Measurements from ENCODE around the gene ADCY2.

ADCY2 gene

DNA sequence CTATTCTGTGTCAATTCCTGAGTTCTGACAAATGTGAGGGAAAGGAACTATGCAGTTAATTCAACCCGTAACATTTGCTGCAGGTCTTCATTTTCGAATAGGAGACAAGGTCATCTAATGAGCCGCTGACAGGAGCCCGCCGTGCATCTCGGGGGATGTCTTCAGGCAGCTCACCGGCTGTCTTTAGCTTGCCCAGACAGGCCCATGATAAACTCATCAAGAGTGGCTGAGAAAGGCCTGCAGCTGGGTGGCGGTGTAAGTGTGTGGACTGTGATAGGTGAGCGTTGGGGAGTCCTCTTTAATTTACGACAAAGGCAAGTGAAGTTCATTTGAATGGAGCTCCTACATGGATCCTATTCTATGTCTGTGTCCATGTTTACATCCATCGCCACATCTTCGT is 190.5 kb downstream of the ADCY2 start:
- no peak overlapping the region for H3K4me2 ChIP-seq
- H3K9me3 ChIP-seq (replicated peaks in 1 of 11), result no peaks in the 10 kb centered on the region
- H3K4me3 ChIP-seq, result no peak overlapping the region
- no peak overlapping the region for H3K9ac ChIP-seq
- no peaks in the 10 kb centered on the region for H4K20me1 ChIP-seq
- no peak overlapping the region for H3K27ac ChIP-seq
- no peak for TF ChIP-seq Cebpa-rat (IDR thresholded peaks at IDR 0.05)
- no peaks in the 10 kb centered on the region for H3K27me3 ChIP-seq
- no peaks in the 10 kb centered on the region for H3K36me3 ChIP-seq
- H3K4me1 ChIP-seq, result no peaks in the 10 kb centered on the region

DNA sequence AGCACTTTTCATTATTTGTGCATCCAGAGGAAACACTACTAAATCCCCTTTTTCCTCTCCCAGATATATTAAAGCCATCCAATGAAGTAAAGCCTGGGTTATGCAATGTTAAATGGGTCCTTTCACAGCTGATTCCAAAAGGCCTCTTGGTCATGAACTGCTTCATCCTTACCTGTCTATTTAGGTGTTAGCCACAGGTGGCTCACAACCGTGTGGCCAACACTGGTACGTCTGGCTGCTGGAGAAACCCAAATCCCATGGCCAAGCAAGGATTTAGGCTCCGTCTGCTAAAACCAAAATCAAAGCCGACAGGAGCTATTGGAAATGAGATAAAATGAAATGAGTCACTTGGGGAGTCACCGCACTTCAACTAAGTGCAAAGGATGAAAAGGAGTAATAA is 193.9 kb downstream of the ADCY2 start:
- Histone ChIP-seq H3K27ac (no peak overlapping the region), H3K4me3 (no peak overlapping the region), H3K9me3 (replicated peaks in 1 of 11) (no peaks in the 10 kb centered on the region), H3K36me3 (no peaks in the 10 kb centered on the region), H3K4me1 (no peaks in the 10 kb centered on the region), H4K20me1 (no peaks in the 10 kb centered on the region), H3K27me3 (no peaks in the 10 kb centered on the region), H3K9ac (no peak overlapping the region), H3K4me2 (no peak overlapping the region)
- TF ChIP-seq Cebpa-rat (IDR thresholded peaks at IDR 0.05), result no peak

DNA sequence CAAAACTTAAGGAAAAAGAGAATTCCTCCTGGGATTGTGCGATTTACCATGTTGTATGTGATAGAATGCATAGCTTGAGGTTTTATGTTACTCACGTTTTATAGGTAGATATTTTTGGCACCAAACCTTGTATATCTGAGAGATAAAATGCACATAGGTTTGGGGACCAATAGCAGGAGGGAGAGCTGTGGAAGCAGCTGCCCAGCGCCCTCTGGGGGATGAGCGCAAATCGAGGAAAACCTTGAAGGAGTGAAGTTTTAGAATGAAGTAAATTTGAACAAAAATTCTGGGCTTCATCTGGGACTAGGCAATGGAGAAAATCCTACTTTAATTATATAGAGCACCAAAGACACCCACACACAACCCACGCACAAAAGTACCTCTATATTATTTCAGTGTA is 197.0 kb downstream of the ADCY2 start:
- Histone ChIP-seq H3K36me3 (no peaks in the 10 kb centered on the region), H3K9me3 (replicated peaks in 1 of 11) (no peaks in the 10 kb centered on the region), H3K4me3 (no peak overlapping the region), H3K27me3 (no peaks in the 10 kb centered on the region), H3K9ac (no peak overlapping the region), H3K4me1 (no peaks in the 10 kb centered on the region), H3K4me2 (no peak overlapping the region), H4K20me1 (no peaks in the 10 kb centered on the region), H3K27ac (no peak overlapping the region)
- no peak for TF ChIP-seq Cebpa-rat (IDR thresholded peaks at IDR 0.05)

DNA sequence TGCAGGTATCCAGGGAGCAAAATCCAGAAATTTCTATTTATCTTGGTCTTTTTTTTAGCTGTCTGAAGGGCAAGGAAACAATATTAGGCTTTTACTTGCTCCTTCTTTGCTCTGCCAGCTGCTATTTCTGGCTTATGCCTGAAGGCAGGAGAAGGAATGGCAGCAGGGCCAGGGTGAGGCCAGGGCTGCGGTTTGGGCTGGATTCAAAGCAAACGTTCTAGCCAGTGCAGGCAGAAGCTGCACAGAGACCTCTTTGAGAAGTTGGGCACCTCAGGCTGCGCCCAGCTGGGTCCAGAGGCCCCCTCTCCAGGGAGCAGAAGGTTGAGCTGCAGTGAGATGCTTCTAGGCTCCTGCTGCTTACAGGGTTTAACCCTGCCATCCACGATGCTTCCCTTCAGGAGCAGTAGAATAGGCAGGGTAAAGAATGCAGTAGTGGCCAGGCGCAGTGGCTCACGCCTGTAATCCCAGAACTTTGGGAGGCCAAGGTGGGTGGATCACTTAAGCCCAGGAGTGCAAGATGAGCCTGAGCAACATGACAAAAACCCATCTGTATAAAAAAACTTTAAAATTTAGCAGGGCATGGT is 201.2 kb downstream of the ADCY2 start:
- Histone ChIP-seq H3K27ac (no peak overlapping the region), H3K4me3 (no peak overlapping the region), H3K9me3 (replicated peaks in 1 of 11) (no peaks in the 10 kb centered on the region), H3K36me3 (no peaks in the 10 kb centered on the region), H3K9ac (no peak overlapping the region), H3K27me3 (no peaks in the 10 kb centered on the region), H3K4me1 (no peaks in the 10 kb centered on the region), H3K4me2 (no peak overlapping the region), H4K20me1 (no peaks in the 10 kb centered on the region)
- no peak for TF ChIP-seq Cebpa-rat (IDR thresholded peaks at IDR 0.05)

DNA sequence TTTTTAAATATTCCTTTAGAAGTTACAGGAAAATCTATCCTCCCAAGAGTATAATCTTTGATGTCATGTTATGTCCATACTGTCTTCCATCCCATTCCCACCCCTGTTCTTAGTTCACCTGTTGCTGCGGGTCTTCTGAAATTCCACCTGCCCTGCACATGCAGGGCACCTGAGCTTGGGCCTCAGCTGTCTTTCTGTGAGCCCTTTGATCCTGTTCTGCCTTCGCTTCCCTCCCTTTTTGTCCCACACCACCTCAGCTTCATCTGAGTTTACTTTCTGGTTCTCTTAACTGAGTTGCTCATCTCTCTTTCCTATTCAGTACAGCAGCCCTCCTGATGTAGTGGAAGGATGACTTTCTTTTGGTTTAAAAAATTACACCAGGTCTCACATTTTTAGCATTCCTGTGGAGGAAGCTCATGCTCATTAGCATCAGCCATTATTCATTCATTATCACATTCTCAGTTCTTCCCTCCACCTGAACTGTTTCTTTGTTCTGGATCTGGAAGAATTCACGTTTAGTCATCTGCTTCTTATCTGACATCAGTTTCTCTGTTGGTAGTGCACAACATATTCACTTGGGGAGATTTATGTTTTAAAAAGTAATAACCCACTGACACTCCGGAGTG is 211.0 kb downstream of the ADCY2 start:
- no peak overlapping the region for H3K4me2 ChIP-seq
- H3K9me3 ChIP-seq (replicated peaks in 1 of 11), result peaks cover 0 to 7% (median 0%) of the 10 kb centered on the region in 11 experiments; a peak in 3 of 22 replicates
- no peak overlapping the region for H3K27ac ChIP-seq
- no peaks in the 10 kb centered on the region for H3K36me3 ChIP-seq
- H3K9ac ChIP-seq, result no peak overlapping the region
- H3K4me3 ChIP-seq, result no peak overlapping the region
- no peaks in the 10 kb centered on the region for H3K4me1 ChIP-seq
- no peaks in the 10 kb centered on the region for H3K27me3 ChIP-seq
- H4K20me1 ChIP-seq, result no peaks in the 10 kb centered on the region
- no peak for TF ChIP-seq Cebpa-rat (IDR thresholded peaks at IDR 0.05)

DNA sequence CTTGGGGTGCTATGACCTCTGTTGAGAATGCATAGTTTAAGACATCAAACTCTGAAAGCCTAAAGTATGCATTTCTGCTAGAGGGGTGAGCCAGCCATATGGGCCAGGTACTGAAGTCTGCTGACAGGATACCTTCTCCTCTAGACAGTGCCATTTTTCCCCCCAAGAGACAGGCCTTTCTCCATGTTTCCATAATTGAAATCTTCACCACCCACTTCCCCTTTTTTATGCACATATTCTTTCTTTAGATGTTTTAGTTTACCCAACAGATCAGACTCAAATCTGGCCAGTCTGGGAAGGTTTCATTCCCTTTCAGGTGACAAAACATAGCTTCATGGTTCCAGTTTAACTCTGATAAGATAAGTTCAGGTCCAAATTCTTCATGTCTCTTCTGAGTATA is 212.8 kb downstream of the ADCY2 start:
- Histone ChIP-seq H3K9ac (no peak overlapping the region), H3K4me1 (no peaks in the 10 kb centered on the region), H3K27me3 (no peaks in the 10 kb centered on the region), H3K9me3 (replicated peaks in 1 of 11) (no peaks in the 10 kb centered on the region), H3K4me3 (no peak overlapping the region), H4K20me1 (no peaks in the 10 kb centered on the region), H3K36me3 (no peaks in the 10 kb centered on the region), H3K4me2 (no peak overlapping the region), H3K27ac (no peak overlapping the region)
- no peak for TF ChIP-seq Cebpa-rat (IDR thresholded peaks at IDR 0.05)

DNA sequence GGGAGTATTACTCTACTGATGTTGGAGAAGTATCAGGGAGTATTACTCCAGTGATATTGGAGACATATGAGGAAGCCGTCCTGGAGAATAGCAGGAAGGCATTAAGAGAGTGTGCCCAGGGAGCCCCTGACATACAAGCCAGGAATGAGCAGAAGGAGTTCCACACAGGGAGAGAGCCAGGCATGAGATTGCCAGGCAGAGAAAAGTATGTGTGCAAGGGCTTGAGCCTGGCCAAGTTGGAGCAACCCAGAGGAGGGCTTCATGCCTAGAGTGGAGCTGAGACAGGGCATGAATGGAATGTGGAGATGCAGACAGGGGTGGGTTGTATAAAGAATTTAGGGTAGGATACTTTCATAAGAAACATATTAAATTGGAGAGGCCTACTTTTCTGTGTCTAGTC is 213.8 kb downstream of the ADCY2 start:
- Histone ChIP-seq H3K36me3 (no peaks in the 10 kb centered on the region), H3K4me3 (no peak overlapping the region), H3K9me3 (replicated peaks in 1 of 11) (no peaks in the 10 kb centered on the region), H3K4me1 (no peaks in the 10 kb centered on the region), H3K9ac (no peak overlapping the region), H3K27me3 (no peaks in the 10 kb centered on the region), H3K4me2 (no peak overlapping the region), H4K20me1 (no peaks in the 10 kb centered on the region), H3K27ac (no peak overlapping the region)
- no peak for TF ChIP-seq Cebpa-rat (IDR thresholded peaks at IDR 0.05)

DNA sequence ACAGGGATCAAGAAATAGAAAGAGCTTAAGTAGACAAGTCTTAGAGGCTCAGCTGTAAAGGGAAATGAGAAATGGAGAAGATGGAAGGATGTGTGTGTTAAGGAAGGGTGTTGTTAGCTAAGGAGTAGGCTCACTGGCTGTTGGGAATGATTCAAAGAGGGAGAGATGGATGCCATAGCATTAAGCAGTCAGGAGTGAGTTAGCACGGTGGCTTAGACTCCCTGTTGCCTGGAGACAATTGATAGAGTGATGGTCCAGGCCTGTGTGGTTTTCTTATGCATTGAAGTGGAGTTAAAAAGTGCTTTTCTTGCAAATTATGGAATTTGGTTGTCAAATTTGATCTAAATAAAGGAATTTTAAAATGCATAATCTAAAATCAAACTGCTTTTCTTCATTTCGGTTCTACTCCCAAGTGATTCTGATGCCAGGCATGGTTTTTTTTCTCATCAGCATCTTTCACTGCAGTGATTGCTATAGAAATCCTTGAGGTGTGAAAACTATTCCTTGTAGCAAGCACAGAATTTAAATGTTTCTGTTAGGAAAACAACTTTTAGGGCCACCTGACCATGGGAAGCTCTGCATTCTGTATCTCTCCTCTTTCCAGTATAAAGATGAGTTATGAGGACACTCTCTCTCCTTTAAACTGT is 214.7 kb downstream of the ADCY2 start:
- Histone ChIP-seq H3K27ac (no peak overlapping the region), H3K4me2 (no peak overlapping the region), H3K9ac (no peak overlapping the region), H3K27me3 (no peaks in the 10 kb centered on the region), H3K4me1 (no peaks in the 10 kb centered on the region), H3K4me3 (no peak overlapping the region), H4K20me1 (no peaks in the 10 kb centered on the region), H3K9me3 (replicated peaks in 1 of 11) (no peaks in the 10 kb centered on the region), H3K36me3 (no peaks in the 10 kb centered on the region)
- no peak for TF ChIP-seq Cebpa-rat (IDR thresholded peaks at IDR 0.05)

DNA sequence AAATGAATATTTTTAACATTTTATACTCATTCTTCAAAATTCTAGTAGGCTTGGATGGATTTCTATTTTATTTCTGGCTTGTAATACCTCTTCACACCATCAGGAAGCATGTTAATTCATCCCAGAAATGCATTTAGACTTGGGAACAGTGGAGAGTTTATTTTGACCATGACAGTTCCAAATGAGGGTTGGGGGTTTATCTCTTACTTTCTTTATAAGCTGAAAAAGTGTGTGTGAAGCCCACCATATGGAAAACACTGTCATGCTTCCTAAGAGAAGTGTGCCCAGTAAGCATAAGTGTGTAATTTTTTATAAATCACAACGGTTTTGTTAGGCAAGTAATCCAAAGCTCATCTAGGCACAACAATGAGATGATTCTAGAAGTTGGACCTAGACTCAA is 215.6 kb downstream of the ADCY2 start:
- H3K9me3 ChIP-seq (replicated peaks in 1 of 11), result no peaks in the 10 kb centered on the region
- H3K4me2 ChIP-seq, result no peak overlapping the region
- no peaks in the 10 kb centered on the region for H3K36me3 ChIP-seq
- H4K20me1 ChIP-seq, result no peaks in the 10 kb centered on the region
- no peak overlapping the region for H3K9ac ChIP-seq
- no peak for TF ChIP-seq Cebpa-rat (IDR thresholded peaks at IDR 0.05)
- no peak overlapping the region for H3K27ac ChIP-seq
- H3K27me3 ChIP-seq, result no peaks in the 10 kb centered on the region
- H3K4me3 ChIP-seq, result no peak overlapping the region
- H3K4me1 ChIP-seq, result no peaks in the 10 kb centered on the region

DNA sequence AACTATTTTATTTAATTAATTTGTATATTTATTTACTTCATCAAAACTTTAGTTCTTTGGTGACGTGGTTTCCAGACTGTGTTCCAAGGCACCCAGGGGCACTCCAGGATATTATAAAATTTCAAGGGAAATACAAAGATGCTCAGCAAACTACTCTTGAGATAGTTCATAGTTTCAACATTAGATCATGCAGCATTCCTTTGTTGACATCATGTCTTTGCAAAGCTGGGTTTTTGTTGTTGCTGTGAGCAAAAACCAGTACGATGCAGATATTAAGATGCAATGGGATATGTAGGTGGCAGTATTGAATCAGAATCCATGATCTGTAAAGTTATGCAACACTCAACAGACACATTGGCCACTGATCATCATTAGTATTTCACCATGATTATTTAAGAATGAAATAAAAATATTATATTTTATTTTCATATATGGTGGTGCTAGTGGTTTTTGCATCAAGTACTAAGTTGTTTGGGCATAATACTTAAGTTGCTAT is 219.7 kb downstream of the ADCY2 start:
- Histone ChIP-seq H3K9ac (no peak overlapping the region), H3K9me3 (replicated peaks in 1 of 11) (no peaks in the 10 kb centered on the region), H3K4me2 (no peak overlapping the region), H3K36me3 (no peaks in the 10 kb centered on the region), H3K27me3 (no peaks in the 10 kb centered on the region), H3K4me1 (peaks cover 0 to 17% (median 0%) of the 10 kb centered on the region in 10 experiments; a peak in 6 of 20 replicates), H3K4me3 (no peak overlapping the region), H4K20me1 (no peaks in the 10 kb centered on the region), H3K27ac (no peak overlapping the region)
- TF ChIP-seq Cebpa-rat (IDR thresholded peaks at IDR 0.05), result no peak
